Measurements from ENCODE around the gene RNF212.

The RNF212 gene

DNA sequence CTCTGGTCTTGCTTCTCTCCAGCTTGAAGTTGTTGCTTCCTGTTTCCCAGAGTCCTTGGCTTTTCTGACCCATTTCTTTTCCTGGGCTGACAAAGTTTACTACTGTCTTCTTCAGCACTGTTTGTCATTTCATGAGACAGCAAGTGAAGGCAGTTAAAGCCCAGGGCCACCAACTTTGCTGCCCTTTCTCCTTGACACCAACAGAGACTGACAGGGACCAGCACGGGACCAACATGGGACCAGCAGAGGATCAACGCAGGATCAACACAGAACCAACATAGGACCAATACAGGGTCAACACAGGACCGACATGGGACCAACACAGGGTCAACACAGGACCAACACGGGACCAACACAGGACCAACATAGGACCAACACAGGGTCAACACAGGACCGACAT, 34.9 kb downstream of the RNF212 start:
- H3K27me3 ChIP-seq, result peaks cover 0 to 45% of the 10 kb centered on the region in 2 donors
- H3K4me3 ChIP-seq, result no peak overlapping the region
- TF ChIP-seq, protein P1, sequence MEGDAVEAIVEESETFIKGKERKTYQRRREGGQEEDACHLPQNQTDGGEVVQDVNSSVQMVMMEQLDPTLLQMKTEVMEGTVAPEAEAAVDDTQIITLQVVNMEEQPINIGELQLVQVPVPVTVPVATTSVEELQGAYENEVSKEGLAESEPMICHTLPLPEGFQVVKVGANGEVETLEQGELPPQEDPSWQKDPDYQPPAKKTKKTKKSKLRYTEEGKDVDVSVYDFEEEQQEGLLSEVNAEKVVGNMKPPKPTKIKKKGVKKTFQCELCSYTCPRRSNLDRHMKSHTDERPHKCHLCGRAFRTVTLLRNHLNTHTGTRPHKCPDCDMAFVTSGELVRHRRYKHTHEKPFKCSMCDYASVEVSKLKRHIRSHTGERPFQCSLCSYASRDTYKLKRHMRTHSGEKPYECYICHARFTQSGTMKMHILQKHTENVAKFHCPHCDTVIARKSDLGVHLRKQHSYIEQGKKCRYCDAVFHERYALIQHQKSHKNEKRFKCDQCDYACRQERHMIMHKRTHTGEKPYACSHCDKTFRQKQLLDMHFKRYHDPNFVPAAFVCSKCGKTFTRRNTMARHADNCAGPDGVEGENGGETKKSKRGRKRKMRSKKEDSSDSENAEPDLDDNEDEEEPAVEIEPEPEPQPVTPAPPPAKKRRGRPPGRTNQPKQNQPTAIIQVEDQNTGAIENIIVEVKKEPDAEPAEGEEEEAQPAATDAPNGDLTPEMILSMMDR (IDR thresholded peaks at IDR 0.05), result no peak
- no peak for DNase-seq
- H3K9me3 ChIP-seq, result no peaks in the 10 kb centered on the region
- no peaks in the 10 kb centered on the region for H3K36me3 ChIP-seq
- H3K4me1 ChIP-seq, result peaks cover 0 to 4% (median 0%) of the 10 kb centered on the region in 4 donors
- intact Hi-C loops (cut with DNase I; ENCODE audit: low total_unique reads), result no loop called here
- no peak overlapping the region for H3K27ac ChIP-seq

- H3K4me3 ChIP-seq, result no peak overlapping the region
- peaks cover 0 to 44% of the 10 kb centered on the region in 2 donors for H3K27me3 ChIP-seq
- H3K27ac ChIP-seq, result no peak overlapping the region
- DNase-seq, result no peak
- intact Hi-C loops (cut with DNase I; ENCODE audit: low total_unique reads), result no loop called here
- no peaks in the 10 kb centered on the region for H3K36me3 ChIP-seq
- TF ChIP-seq, protein P1 (IDR thresholded peaks at IDR 0.05), result no peak
- peaks cover 0 to 4% (median under 1%) of the 10 kb centered on the region in 4 donors for H3K4me1 ChIP-seq
- H3K9me3 ChIP-seq, result no peaks in the 10 kb centered on the region
Observed at GRCh38 chr4:1077711-1078477, 35.5 kb downstream of the RNF212 start.

- Histone ChIP-seq H3K27ac (no peak overlapping the region), H3K4me1 (peaks cover 0 to 5% (median 0%) of the 10 kb centered on the region in 4 donors), H3K36me3 (no peaks in the 10 kb centered on the region), H3K27me3 (peaks cover 0 to 42% of the 10 kb centered on the region in 2 donors), H3K9me3 (no peaks in the 10 kb centered on the region), H3K4me3 (no peak overlapping the region)
- TF ChIP-seq, protein P1 (IDR thresholded peaks at IDR 0.05), result no peak
- intact Hi-C loops (cut with DNase I; ENCODE audit: low total_unique reads), result no loop called here
- DNase-seq, result peak in 1 of 2 donors; percentile 41
Observed at GRCh38 chr4:1075809-1076699, 37.3 kb downstream of the RNF212 start.

DNA sequence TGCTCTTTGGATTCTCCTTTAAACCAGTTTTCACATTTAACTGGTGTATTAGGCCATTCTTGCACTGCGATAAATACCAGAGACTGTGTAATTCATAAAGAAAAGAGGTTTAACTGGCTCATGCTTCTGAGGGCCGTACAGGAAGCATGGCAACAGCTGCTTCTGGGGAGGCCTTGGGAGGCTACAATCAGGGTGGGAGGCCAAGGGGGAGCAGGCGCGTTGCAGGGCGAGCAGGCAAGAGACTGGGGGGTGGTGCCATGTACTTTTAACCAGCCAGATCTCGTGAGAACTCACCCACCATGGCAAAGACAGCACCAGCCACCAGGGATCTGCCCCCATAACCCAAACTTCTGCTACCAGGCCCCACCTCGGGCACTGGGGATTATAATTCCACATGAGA, 38.1 kb downstream of the RNF212 start:
- peaks cover 0 to 41% of the 10 kb centered on the region in 2 donors for H3K27me3 ChIP-seq
- H3K4me3 ChIP-seq, result no peak overlapping the region
- peaks cover 0 to 5% (median 0%) of the 10 kb centered on the region in 4 donors for H3K4me1 ChIP-seq
- intact Hi-C loops (cut with DNase I; ENCODE audit: low total_unique reads), result no loop called here
- TF ChIP-seq, protein P1 (IDR thresholded peaks at IDR 0.05), result no peak
- DNase-seq, result peak in 1 of 2 donors; percentile 40
- no peak overlapping the region for H3K27ac ChIP-seq
- H3K36me3 ChIP-seq, result no peaks in the 10 kb centered on the region
- no peaks in the 10 kb centered on the region for H3K9me3 ChIP-seq

DNA sequence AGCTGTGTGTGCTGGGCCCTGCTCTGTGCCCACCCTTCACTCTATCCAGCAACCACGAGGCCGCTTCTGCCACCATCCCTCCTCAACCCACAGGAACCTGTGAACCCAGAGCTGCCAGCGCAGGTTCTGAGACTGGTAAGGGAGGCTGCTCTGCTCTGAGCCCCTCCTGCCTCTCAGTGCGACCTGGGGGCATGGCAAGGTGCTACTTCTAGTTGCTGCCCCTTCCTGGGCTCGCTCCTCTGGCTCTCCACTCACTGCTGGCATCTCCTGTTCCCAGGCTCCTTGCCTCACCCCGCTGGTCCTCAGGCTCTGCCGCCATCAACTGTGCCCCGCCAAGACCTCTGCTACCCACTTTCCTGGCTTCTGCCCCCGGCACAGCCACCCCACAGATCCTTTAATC, 39.3 kb downstream of the RNF212 start:
- TF ChIP-seq, protein P1 (IDR thresholded peaks at IDR 0.05), result no peak
- DNase-seq, result no peak
- no peak overlapping the region for H3K27ac ChIP-seq

More for the DNA sequence above, 39.3 kb downstream of the RNF212 start:
- H3K36me3 ChIP-seq, result no peaks in the 10 kb centered on the region
- peaks cover 0 to 5% (median 0%) of the 10 kb centered on the region in 4 donors for H3K4me1 ChIP-seq
- intact Hi-C loops (cut with DNase I; ENCODE audit: low total_unique reads), result no loop called here
- no peaks in the 10 kb centered on the region for H3K9me3 ChIP-seq
- peaks cover 0 to 46% of the 10 kb centered on the region in 2 donors for H3K27me3 ChIP-seq
- no peak overlapping the region for H3K4me3 ChIP-seq
